ENCODE data around the gene COL4A5.

DNA sequence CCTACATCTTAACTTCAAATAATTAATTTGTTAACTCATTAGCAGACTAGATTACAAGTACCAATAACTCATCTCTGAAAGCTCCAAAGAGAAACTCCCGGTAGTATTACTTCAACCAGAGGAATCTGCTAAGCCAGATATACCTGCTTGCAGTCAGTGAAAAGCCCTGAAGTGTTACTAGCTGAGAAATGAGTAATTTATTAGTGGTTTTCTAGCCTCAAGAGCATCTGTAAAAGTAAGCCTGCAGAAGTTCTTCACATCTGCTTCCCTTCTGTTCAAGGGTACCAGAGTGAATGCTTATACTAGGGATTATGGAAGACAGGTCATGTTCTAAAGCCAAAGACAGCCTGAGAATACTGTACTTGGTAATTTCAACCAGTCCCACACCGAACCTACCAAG is 262.0 kb downstream of the COL4A5 start:
- TF ChIP-seq EZH2 (IDR thresholded peaks at IDR 0.05; ENCODE audit: borderline replicate concordance, low read length), result no peak
- TF ChIP-seq, protein P1, sequence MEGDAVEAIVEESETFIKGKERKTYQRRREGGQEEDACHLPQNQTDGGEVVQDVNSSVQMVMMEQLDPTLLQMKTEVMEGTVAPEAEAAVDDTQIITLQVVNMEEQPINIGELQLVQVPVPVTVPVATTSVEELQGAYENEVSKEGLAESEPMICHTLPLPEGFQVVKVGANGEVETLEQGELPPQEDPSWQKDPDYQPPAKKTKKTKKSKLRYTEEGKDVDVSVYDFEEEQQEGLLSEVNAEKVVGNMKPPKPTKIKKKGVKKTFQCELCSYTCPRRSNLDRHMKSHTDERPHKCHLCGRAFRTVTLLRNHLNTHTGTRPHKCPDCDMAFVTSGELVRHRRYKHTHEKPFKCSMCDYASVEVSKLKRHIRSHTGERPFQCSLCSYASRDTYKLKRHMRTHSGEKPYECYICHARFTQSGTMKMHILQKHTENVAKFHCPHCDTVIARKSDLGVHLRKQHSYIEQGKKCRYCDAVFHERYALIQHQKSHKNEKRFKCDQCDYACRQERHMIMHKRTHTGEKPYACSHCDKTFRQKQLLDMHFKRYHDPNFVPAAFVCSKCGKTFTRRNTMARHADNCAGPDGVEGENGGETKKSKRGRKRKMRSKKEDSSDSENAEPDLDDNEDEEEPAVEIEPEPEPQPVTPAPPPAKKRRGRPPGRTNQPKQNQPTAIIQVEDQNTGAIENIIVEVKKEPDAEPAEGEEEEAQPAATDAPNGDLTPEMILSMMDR (IDR thresholded peaks at IDR 0.05; ENCODE audit: low read length), result no peak
